Fibroblast of the aortic adventitia (primary cell): ENCODE measurements around the gene MON1B. TPM values are rescaled to one million over a fixed set of nuclear protein-coding genes. Genes with fewer than 3 reads are reported as not detected.
A peak's percentile ranks its signal among the peaks of the same experiment; 100 is the strongest.

ENCODE experiments used
- DNase-seq: peaks from one replicate; pipeline ENCODE4 v3.0.0-alpha.2; 2010; ENCODE audit warnings: low read depth
- H3K4me3 ChIP-seq: 2 replicates; pipeline ENCODE4 v1.5.1; 2011; ENCODE audit warnings: low read depth, mild to moderate bottlenecking, control low read depth, low read length, moderate library complexity
- CTCF ChIP-seq: IDR thresholded peaks from 2 replicates; pipeline ENCODE4 v1.5.1; 2011; ENCODE audit warnings: mild to moderate bottlenecking, low read length, control low read depth, inconsistent platforms; ENCODE audit not compliant: insufficient read depth
- total RNA-seq: library from RNA; depleted of rRNA; stranded (reverse); fragments of >200 nt; gene quantifications from 2 replicates; pipeline ENCODE4 v1.2.3, GENCODE V29; 2012; ENCODE audit warnings: low replicate concordance

Gene MON1B
- total RNA-seq, 1 donor: 17.2 TPM

GRCh38 chr16:77223184-77223583 is 32.2 kb downstream of the MON1B start:
- DNase-seq: no peak
- TF ChIP-seq CTCF: no peak
- no peak overlapping the region for H3K4me3 ChIP-seq

DNA sequence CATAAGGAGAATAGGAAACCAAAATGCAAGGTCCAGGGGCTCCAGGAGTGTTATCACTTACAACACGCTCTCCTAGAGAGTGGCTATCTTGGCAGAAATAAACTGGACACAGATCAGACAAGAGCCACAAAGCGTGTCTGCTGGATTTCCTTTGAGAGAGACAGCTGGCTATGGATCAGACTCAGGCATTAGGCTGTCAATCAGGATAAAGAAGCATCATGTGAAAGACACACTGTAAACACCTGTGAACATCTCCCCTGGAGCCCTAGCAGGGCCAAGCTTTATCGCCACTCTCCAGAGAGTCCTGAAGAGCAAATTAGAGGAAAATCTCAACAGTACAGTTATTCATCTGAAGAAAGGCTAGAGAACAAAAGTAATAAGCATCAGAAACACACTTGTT is 34.2 kb downstream of the MON1B start:
- TF ChIP-seq CTCF: no peak
- no peak for DNase-seq
- H3K4me3 ChIP-seq: no peak overlapping the region

DNA sequence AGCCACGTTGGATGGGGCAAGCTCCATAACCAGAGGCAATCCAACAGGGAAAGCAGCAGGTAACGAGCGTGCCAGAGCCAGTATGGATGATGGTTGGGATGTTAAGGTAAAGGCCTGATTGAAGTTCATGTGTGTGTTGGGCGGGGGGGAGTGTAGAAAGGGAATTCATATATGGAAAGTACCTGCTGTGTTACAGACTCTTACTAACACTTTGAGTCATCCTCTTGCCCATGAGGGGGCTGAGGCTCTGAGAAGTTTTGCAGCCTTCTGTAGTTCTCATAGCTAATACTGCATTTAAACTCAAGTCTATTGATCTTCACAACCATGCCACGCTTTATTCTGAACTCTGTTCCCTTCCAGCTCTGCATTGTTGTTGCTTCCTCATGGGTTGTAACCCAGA is 36.8 kb downstream of the MON1B start:
- no peak for TF ChIP-seq CTCF
- no peak overlapping the region for H3K4me3 ChIP-seq
- DNase-seq: no peak

GRCh38 chr16:77231047-77231446 is 40.1 kb downstream of the MON1B start:
- TF ChIP-seq CTCF: no peak
- no peak for DNase-seq
- no peak overlapping the region for H3K4me3 ChIP-seq

DNA sequence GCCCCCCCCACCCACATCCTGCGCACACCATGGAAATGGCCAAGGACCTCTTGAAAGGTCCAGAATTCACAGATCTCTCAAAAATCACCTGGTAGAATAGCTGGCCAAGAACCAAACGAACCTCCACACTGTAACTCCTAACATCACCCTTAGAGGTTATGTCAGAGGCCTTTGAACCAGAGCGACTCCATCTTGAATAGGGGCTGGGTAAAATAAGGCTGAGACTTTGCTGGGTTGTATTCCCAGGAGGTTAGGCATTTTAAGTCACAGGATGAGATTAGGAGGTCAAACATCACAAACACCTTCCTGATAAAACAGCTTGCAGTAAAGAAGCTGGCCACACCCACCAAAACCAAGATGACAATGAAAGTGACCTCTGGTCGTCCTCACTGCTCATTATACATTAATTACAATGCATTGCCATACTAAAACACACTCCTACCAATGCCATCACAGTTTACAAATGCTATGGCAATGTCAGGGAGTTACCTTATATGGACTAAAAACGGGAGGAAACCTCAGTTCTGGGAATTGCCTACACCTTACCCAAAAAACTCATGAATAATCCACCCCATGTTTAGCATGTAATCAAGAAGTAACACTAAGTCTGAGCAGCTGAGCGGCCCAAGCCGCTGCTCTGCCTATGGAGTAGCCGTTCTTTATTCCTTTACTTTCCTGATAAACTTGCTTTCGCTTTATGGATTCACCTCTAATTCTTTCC is 43.0 kb downstream of the MON1B start:
- no peak overlapping the region for H3K4me3 ChIP-seq

GRCh38 chr16:77234611-77235010 is 43.6 kb downstream of the MON1B start:
- no peak for DNase-seq
- TF ChIP-seq CTCF: no peak
- H3K4me3 ChIP-seq: no peak overlapping the region

More for the DNA sequence above, 43.0 kb downstream of the MON1B start:
- no peak for TF ChIP-seq CTCF
- no peak for DNase-seq

GRCh38 chr16:77236063-77236511 is 45.1 kb downstream of the MON1B start:
- H3K4me3 ChIP-seq: no peak overlapping the region
- peak; percentile 83 for DNase-seq
- TF ChIP-seq CTCF: peak; percentile 95
